Activated CD8-positive, alpha-beta T cell treated with anti-CD3 and anti-CD28 coated beads for 36 hours (primary cell): ENCODE results near the gene SV2C. TPM values are rescaled to one million over a fixed set of nuclear protein-coding genes. Genes with fewer than 3 reads are reported as not detected.

Experiments
- ATAC-seq: fragments of 200-7000 bp; cut with Tn5 transposase; one replicate; pipeline ENCODE4 v1.10.0; 2021; ENCODE audit warnings: mild to moderate bottlenecking, moderate library complexity
- CTCF ChIA-PET: fragments of 350-600 bp; sonication (Branson Sonifier 250); formaldehyde crosslinking; loops from one replicate; lab custom pipeline; 2021; ENCODE audit warnings: antibody characterized with exemption; lab: Charles Lee
- POLR2A ChIA-PET: fragments of 350-600 bp; sonication (Branson Sonifier 250); formaldehyde crosslinking; loops from one replicate; lab custom pipeline; 2021; ENCODE audit warnings: antibody characterized with exemption; lab: Charles Lee
- DNase-seq: peaks from one replicate; pipeline ENCODE4 v3.0.0-alpha.2; 2020
- H3K27ac Mint-ChIP-seq: one replicate; pipeline ENCODE4 v1.8.0; 2021; ENCODE audit warnings: mild to moderate bottlenecking, mixed read lengths
- H3K27me3 Mint-ChIP-seq: one replicate; pipeline ENCODE4 v1.8.0; 2021; ENCODE audit warnings: mixed read lengths
- H3K36me3 Mint-ChIP-seq: one replicate; pipeline ENCODE4 v1.8.0; 2021; ENCODE audit warnings: low read depth, mixed read lengths
- H3K4me1 Mint-ChIP-seq: one replicate; pipeline ENCODE4 v1.8.0; 2021; ENCODE audit warnings: low read depth, mixed read lengths
- H3K4me3 Mint-ChIP-seq: one replicate; pipeline ENCODE4 v1.8.0; 2021; ENCODE audit warnings: mild to moderate bottlenecking, moderate library complexity, mixed read lengths
- H3K9me3 Mint-ChIP-seq: one replicate; pipeline ENCODE4 v1.8.0; 2021; ENCODE audit warnings: mixed read lengths
- CTCF ChIP-seq: fragments of 200-600 bp; IDR thresholded peaks from one replicate; pipeline ENCODE4 v1.8.0; 2022; ENCODE audit warnings: antibody characterized with exemption, mild to moderate bottlenecking
- intact Hi-C: fragments of 100-400 bp; cut with micrococcal nuclease; formaldehyde crosslinking; loops from one replicate; pipeline ENCODE4 v1.10.0; 2022
- total RNA-seq, 2 experiments: library from RNA; stranded (reverse); gene quantifications; one replicate each; pipeline ENCODE4 v1.2.3, GENCODE V29; 2021

The SV2C gene
- total RNA-seq, 2 experiments from 2014 or later: 0.07 TPM; not detected in 1

DNA sequence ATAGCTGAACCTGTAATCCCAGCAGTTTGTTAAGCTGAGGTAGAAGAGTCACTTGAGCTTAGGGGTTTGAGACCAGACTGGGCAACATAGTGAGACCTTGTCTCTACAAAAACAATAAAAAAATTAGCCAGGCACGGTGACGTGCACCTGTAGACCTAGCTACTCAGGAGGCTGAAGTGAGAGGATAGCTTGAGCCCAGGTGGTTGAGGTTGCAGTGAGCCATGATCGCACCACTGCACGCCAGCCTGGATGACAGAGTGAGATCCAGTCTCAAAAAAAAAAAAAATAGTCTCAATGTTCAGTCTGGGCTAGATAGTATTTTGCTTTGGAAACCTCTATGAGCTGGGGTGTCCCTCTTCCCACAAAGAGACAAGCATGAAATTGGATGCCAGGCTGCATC lies 268.0 kb downstream of the SV2C start:
- ChIA-PET POLR2A (no interaction called here), CTCF (interaction anchor here (0.7 to 1.4 kb wide), 2 partner anchors 11 to 66 kb away, joined by 3 to 4 read pairs; no protein-coding TSS in a partner anchor)
- no peak overlapping the region for H3K4me3 Mint-ChIP-seq
- H3K27ac Mint-ChIP-seq: no peak overlapping the region
- ATAC-seq: no peak
- no peaks in the 10 kb centered on the region for H3K36me3 Mint-ChIP-seq
- no peaks in the 10 kb centered on the region for H3K27me3 Mint-ChIP-seq
- no peak for TF ChIP-seq CTCF
- H3K9me3 Mint-ChIP-seq: no peaks in the 10 kb centered on the region
- no peak for DNase-seq
- intact Hi-C loops: no loop called here
- no peaks in the 10 kb centered on the region for H3K4me1 Mint-ChIP-seq

GRCh38 chr5:76351577-76351976 lies 268.4 kb downstream of the SV2C start:
- no peak for DNase-seq
- CTCF ChIA-PET: interaction anchor here (0.7 to 1.4 kb wide), 2 partner anchors 11 to 66 kb away, joined by 3 to 4 read pairs; no protein-coding TSS in a partner anchor
- no peaks in the 10 kb centered on the region for H3K9me3 Mint-ChIP-seq

DNA sequence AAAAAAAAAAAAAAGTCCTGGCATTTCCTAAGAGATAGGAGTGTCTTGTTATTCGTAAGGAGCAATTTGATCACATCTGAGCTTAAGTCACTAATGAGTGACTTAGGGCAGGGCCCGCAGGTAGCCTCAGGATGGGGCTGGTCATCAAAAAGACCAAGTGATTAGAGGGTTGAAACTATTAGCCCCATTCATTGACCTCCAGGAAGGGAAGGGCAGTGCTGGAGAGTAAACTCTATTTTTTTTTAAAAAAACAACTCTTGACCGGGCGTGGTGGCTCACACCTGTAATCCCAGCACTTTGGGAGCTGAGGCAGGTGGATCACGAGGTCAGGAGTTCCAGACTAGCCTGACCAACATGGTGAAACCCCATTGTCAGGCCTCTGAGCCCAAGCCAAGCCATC lies 273.7 kb downstream of the SV2C start:
- H3K9me3 Mint-ChIP-seq: no peaks in the 10 kb centered on the region
- no peaks in the 10 kb centered on the region for H3K4me1 Mint-ChIP-seq
- H3K4me3 Mint-ChIP-seq: no peak overlapping the region
- H3K36me3 Mint-ChIP-seq: no peaks in the 10 kb centered on the region
- no peaks in the 10 kb centered on the region for H3K27me3 Mint-ChIP-seq
- ChIA-PET POLR2A (no interaction called here), CTCF (no interaction called here)
- no peak for ATAC-seq
- intact Hi-C loops: no loop called here
- DNase-seq: no peak
- no peak for TF ChIP-seq CTCF
- H3K27ac Mint-ChIP-seq: no peak overlapping the region

More at GRCh38 chr5:76351577-76351976, 268.4 kb downstream of the SV2C start:
- H3K27ac Mint-ChIP-seq: no peak overlapping the region
- H3K36me3 Mint-ChIP-seq: no peaks in the 10 kb centered on the region
- intact Hi-C loops: no loop called here
- POLR2A ChIA-PET: interaction anchor here (1.1 kb wide), 1 partner anchor 10 kb away, joined by 3 read pairs; no protein-coding TSS in a partner anchor
- ATAC-seq: no peak
- no peak overlapping the region for H3K4me3 Mint-ChIP-seq
- no peaks in the 10 kb centered on the region for H3K27me3 Mint-ChIP-seq
- TF ChIP-seq CTCF: no peak
- no peaks in the 10 kb centered on the region for H3K4me1 Mint-ChIP-seq

GRCh38 chr5:76363352-76364225 lies 280.4 kb downstream of the SV2C start:
- no peaks in the 10 kb centered on the region for H3K27me3 Mint-ChIP-seq
- TF ChIP-seq CTCF: no peak
- H3K27ac Mint-ChIP-seq: no peak overlapping the region
- no peaks in the 10 kb centered on the region for H3K9me3 Mint-ChIP-seq
- POLR2A ChIA-PET: no interaction called here
- no peak for DNase-seq
- no peak overlapping the region for H3K4me3 Mint-ChIP-seq
- H3K36me3 Mint-ChIP-seq: no peaks in the 10 kb centered on the region
- CTCF ChIA-PET: no interaction called here
- intact Hi-C loops: no loop called here
- no peak for ATAC-seq
- H3K4me1 Mint-ChIP-seq: peaks cover 17% of the 10 kb centered on the region

DNA sequence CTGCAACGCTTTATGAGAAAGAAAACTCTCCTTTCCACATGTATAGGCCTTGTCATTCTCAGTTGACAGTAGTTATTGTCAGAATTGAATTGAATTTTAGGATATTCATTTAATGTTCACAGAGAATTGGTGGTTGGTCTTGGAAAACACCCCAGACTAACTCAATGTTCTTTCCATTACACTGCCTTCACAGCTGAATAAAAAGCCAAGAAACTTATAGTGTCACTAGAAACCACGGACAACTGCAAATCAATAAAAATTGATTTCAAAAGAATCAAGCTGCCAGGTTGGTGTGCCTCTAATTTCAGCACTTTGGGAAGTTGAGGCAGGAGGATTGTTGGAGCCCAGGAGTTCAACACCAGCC lies 281.0 kb downstream of the SV2C start:
- Mint-ChIP-seq H3K4me3 (no peak overlapping the region), H3K9me3 (no peaks in the 10 kb centered on the region), H3K27ac (no peak overlapping the region), H3K27me3 (no peaks in the 10 kb centered on the region), H3K36me3 (no peaks in the 10 kb centered on the region), H3K4me1 (peaks cover 21% of the 10 kb centered on the region)
- no peak for ATAC-seq
- TF ChIP-seq CTCF: no peak
- intact Hi-C loops: no loop called here
- no peak for DNase-seq
- CTCF ChIA-PET: no interaction called here
- POLR2A ChIA-PET: no interaction called here
